Small intestine (tissue), 7 donors: Measurements from ENCODE around the gene TMEM244. TPM values are rescaled to one million over a fixed set of nuclear protein-coding genes. Genes with fewer than 3 reads are reported as not detected.
"Not testable (repeated sequence)": the region's sequence is repeated elsewhere in the genome, so short reads cannot be mapped to it uniquely, and the experiment has no call there.

Experiments
- DNase-seq, 2 donors: peaks; one replicate each; pipeline versions ENCODE4 v3.0.0 to v3.0.0-alpha.2; 2013
- FAIRE-seq: peaks from 2 replicates; lab custom pipeline; 2012; peaks lifted over from hg19 to GRCh38; lab: Jason Lieb, UNC
- H3K27ac ChIP-seq, 3 donors: one replicate each; pipeline ENCODE4 v1.5.1; 2013; ENCODE audit warnings: low read length in 2 of 3, mild to moderate bottlenecking in 2 of 3, control low read depth in 1 of 3, inconsistent platforms in 1 of 3, low read depth in 1 of 3, moderate library complexity in 1 of 3
- H3K27me3 ChIP-seq, 3 donors: one replicate each; pipeline ENCODE4 v1.6.1; 2013; ENCODE audit warnings: low read length in 3 of 3, inconsistent platforms in 1 of 3; ENCODE audit not compliant: control insufficient read depth in 3 of 3, insufficient read depth in 3 of 3
- H3K36me3 ChIP-seq, 3 donors: one replicate each; pipeline ENCODE4 v1.6.1; 2013; ENCODE audit warnings: low read length in 3 of 3, inconsistent platforms in 1 of 3, low read depth in 1 of 3, mild to moderate bottlenecking in 1 of 3, moderate library complexity in 1 of 3; ENCODE audit not compliant: control insufficient read depth in 3 of 3, insufficient read depth in 2 of 3
- H3K4me1 ChIP-seq, 3 donors: one replicate each; pipeline ENCODE4 v1.6.1; 2013; ENCODE audit warnings: low read length in 2 of 3, inconsistent platforms in 1 of 3, low read depth in 1 of 3, mild to moderate bottlenecking in 1 of 3, moderate library complexity in 1 of 3; ENCODE audit not compliant: control insufficient read depth in 3 of 3, insufficient read depth in 2 of 3
- H3K4me3 ChIP-seq, 3 donors: one replicate each; pipeline ENCODE4 v1.5.1; 2013; ENCODE audit warnings: low read length in 3 of 3, control low read depth in 1 of 3, inconsistent platforms in 1 of 3, low read depth in 1 of 3, mild to moderate bottlenecking in 1 of 3, moderate library complexity in 1 of 3
- H3K9me3 ChIP-seq, 2 donors: one replicate each; pipeline ENCODE4 v1.6.1; 2013; ENCODE audit warnings: low read depth in 1 of 2, low read length in 1 of 2; ENCODE audit not compliant: control insufficient read depth in 2 of 2, insufficient read depth in 1 of 2
- WGBS, 3 donors: extraction: QIAGEN DNeasy Blood & Tissue Kit; methylation state at CpG; one replicate each; pipeline ENCODE4 v1.1.7; 2013; 5-methylcytosine and 5-hydroxymethylcytosine counted together
- polyA plus RNA-seq, 4 donors: library from polyadenylated mRNA; stranded (reverse) in 3 of 4; unstranded in 1 of 4; fragments of 200-250 nt in 3 of 4; fragments of 120-200 nt in 1 of 4; gene quantifications; one replicate each; pipeline versions ENCODE4 v1.2.1 to v1.2.3, GENCODE V29; 2013
- donor health status: healthy with polysubstance abuse.
- donor health status: control.
- donor health status: control.
- donor health status: Bipolar disorder and iron deficiency.
- donor health status: healthy.

TMEM244 gene
- polyA plus RNA-seq, 4 donors: not detected

DNA sequence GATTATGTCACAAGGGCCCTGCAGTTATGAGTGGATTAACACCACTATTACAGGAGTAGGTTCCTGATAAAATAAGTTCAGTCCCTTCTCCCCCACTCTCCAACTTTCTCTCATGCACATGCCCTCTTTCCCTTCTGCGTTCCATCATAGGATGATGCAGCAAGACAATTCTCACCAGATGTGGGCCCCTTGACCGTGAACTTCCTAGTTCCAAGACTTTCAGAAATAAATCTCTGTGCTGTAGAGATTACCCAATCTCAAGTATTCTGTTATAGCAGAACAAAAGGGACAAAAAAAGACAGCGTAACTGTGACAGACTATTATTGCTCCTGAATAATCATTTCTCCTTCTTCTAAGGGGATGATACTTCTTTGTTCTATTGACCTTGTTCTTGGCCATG is 33.8 kb upstream of the TMEM244 start:
- 80 to 89% (median 83%) methylated on average over 3 of the region's 3 CpGs for WGBS, 3 donors
- Histone ChIP-seq H3K27me3 (no peaks in the 10 kb centered on the region), H3K27ac (no peak overlapping the region), H3K4me1 (no peaks in the 10 kb centered on the region), H3K9me3 (no peaks in the 10 kb centered on the region), H3K4me3 (no peak overlapping the region), H3K36me3 (no peaks in the 10 kb centered on the region)
- DNase-seq: no peak
- no peak for FAIRE-seq

DNA sequence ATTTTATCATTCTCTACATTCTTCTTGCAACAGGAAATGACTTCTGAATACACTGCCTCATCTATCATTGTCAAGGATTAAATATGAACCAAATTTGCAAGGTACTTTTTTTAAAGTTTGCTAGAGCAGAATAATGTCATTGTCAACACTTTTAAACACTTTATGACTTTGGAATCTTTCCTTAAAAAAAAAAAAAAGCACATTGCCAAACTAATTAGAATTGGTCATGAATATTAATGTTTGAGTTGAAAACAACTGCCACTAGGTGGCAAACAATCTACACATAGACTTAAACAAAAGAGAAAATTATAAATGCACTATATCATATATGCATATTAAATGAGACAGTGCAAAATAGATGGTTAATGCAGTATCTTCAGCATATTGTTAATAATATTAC is 32.5 kb upstream of the TMEM244 start:
- Histone ChIP-seq H3K27ac (no peak overlapping the region), H3K9me3 (no peaks in the 10 kb centered on the region), H3K27me3 (no peaks in the 10 kb centered on the region), H3K4me3 (no peak overlapping the region), H3K36me3 (no peaks in the 10 kb centered on the region), H3K4me1 (no peaks in the 10 kb centered on the region)
- FAIRE-seq (no peak), DNase-seq (peak; percentile 12 to 37)

- FAIRE-seq: no peak
- peak in 1 of 2 donors; percentile 39 for DNase-seq
- Histone ChIP-seq H3K36me3 (no peaks in the 10 kb centered on the region), H3K9me3 (no peaks in the 10 kb centered on the region), H3K4me1 (no peaks in the 10 kb centered on the region), H3K27ac (no peak overlapping the region), H3K4me3 (no peak overlapping the region), H3K27me3 (no peaks in the 10 kb centered on the region)
- 12 to 55% (median 20%) methylated on average over 4 of the region's 4 CpGs for WGBS, 3 donors
Observed at GRCh38 chr6:129890701-129891100, 29.6 kb upstream of the TMEM244 start.

DNA sequence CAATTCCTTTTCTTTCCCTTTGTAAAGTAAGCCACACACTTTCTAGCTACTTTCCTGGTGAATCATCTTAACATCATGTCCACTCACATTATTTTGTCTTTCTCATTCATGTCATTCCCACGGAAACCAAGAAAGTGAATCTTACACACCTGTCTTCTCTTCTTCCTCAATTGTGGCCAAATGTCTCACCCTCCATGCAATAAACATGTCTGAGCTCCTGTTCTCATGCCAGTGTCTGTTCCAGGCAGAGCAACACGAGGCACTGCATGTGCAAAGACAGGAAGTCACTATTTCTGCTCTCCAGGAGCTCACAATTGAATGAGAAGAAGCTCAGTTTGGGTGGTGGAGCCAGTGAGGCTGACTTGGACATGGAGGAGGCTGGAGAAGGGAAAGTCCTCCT is 29.0 kb upstream of the TMEM244 start:
- H3K4me1 ChIP-seq: no peaks in the 10 kb centered on the region
- 40 to 54% (median 46%) methylated on average over 2 of the region's 2 CpGs for WGBS, 3 donors
- H3K27me3 ChIP-seq: no peaks in the 10 kb centered on the region
- no peaks in the 10 kb centered on the region for H3K36me3 ChIP-seq
- H3K27ac ChIP-seq: no peak overlapping the region
- no peak for FAIRE-seq
- H3K4me3 ChIP-seq: no peak overlapping the region
- no peaks in the 10 kb centered on the region for H3K9me3 ChIP-seq
- DNase-seq: peak in 1 of 2 donors; percentile 6

DNA sequence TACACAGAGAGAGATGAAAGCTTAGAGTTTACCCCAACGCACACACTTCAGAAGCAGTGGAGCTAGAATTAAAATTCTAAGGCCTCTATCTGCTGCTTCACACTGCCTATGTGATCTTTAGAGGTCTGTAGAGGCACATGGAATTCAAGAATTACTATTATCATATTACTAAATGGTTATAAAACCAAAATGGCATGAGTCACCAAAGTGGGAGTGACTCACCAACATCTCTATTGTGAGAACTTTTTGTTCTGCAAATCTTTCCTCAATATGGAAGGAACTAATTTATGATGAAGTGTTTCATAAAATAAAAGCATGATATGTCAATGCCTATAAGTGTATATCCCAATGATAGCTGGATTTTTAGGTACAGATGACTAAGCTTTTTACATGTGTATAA is 28.5 kb upstream of the TMEM244 start:
- WGBS, 3 donors: 82 to 100% (median 86%) methylated on average over 1 of the region's 1 CpG
- Histone ChIP-seq H3K4me1 (no peaks in the 10 kb centered on the region), H3K36me3 (no peaks in the 10 kb centered on the region), H3K27ac (no peak overlapping the region), H3K9me3 (no peaks in the 10 kb centered on the region), H3K27me3 (no peaks in the 10 kb centered on the region), H3K4me3 (no peak overlapping the region)
- FAIRE-seq: no peak
- no peak for DNase-seq

GRCh38 chr6:129886401-129887155 is 25.5 kb upstream of the TMEM244 start:
- 70 to 82% (median 81%) methylated on average over 4 of the region's 4 CpGs for WGBS, 3 donors
- Histone ChIP-seq H3K4me3 (no peak overlapping the region), H3K4me1 (no peaks in the 10 kb centered on the region), H3K9me3 (no peaks in the 10 kb centered on the region), H3K27me3 (no peaks in the 10 kb centered on the region), H3K27ac (no peak overlapping the region), H3K36me3 (no peaks in the 10 kb centered on the region)
- FAIRE-seq: no peak
- no peak for DNase-seq

DNA sequence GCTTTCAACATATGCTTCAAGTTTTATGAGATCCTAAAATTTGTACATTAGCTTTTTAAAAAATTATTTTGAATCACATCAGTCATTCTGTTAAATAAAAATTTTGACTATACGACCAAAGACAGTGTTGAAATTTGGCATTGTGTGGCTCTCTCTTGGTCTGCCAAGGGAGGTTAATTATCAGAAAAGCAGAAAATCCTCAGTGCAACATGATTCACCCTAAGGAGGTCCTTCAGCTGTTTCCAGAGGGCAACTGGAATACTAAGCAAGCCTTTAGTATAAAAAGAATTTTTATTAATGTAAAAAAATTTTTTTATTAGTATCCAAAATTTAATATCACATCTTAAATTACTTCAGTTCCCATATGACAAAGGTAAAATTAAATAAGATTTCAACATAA is 23.1 kb upstream of the TMEM244 start:
- Histone ChIP-seq H3K36me3 (no peaks in the 10 kb centered on the region), H3K9me3 (no peaks in the 10 kb centered on the region), H3K4me1 (no peaks in the 10 kb centered on the region), H3K27ac (no peak overlapping the region), H3K4me3 (no peak overlapping the region), H3K27me3 (no peaks in the 10 kb centered on the region)
- WGBS, 3 donors: 82 to 88% (median 83%) methylated on average over 1 of the region's 1 CpG
- FAIRE-seq (no peak), DNase-seq (no peak)

DNA sequence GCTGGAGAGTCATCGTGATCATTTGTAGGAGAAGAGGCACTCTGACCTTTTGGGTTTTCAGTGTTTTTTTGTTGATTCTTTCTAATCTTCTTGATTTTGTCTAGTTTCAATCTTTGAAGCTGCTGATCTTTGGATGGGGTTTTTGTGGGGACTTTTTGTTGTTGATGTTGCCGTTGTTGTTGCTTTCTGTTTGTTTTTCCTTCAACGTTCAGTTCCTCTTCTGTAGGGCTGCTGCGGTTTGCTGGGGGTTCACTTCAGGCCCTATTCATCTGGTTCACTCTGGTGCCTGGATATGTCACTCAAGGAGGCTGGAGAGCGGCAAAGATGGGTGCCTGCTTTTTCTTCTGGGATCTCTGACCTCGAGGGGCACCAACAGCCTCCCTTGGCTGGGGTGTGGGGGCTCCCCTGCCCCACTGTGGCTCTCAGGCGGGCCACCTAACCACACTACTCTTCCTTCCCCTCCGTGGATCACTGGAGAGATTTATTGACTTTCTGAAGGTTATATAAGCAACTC is 21.5 kb upstream of the TMEM244 start:
- no peak for DNase-seq

DNA sequence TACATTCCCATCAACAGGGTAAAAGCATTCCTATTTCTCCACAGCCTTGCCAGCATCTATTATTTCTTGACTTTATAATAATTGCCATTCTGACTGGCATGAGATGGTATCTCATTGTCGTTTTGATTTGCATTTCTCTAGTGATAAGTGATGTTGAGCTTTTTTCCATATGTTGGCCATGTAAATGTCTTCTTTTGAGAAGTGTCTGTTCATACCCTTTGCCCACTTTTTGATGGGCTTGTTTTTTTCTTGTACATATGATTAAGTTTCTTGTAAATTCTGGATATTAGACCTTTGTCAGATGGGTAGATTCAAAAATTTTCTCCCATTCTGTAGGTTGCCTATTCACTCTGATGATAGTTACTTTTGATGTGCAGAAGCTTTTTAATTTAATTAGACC is 16.8 kb upstream of the TMEM244 start:
- H3K36me3 ChIP-seq, H3K27ac ChIP-seq, H3K4me1 ChIP-seq, FAIRE-seq, H3K27me3 ChIP-seq, DNase-seq, H3K9me3 ChIP-seq, H3K4me3 ChIP-seq: not testable (repeated sequence)
- WGBS, 3 donors: 74 to 94% (median 77%) methylated on average over 1 of the region's 1 CpG

More for the DNA sequence above, 21.5 kb upstream of the TMEM244 start:
- peak overlapping the region in 1 of 3 donors; percentile 32 for H3K27ac ChIP-seq
- H3K36me3 ChIP-seq: no peaks in the 10 kb centered on the region
- no peaks in the 10 kb centered on the region for H3K27me3 ChIP-seq
- no peak overlapping the region for H3K4me3 ChIP-seq
- FAIRE-seq: no peak
- WGBS, 3 donors: 49 to 55% (median 52%) methylated on average over 8 of the region's 8 CpGs
- no peaks in the 10 kb centered on the region for H3K4me1 ChIP-seq
- H3K9me3 ChIP-seq: no peaks in the 10 kb centered on the region
